NCI-H82 treated with DMSO at 0.1 percent for 48 hours (cell line): ENCODE data around the gene EYA2.
A peak's percentile ranks its signal among the peaks of the same experiment; 100 is the strongest.

Experiments used
- DNase-seq: peaks from one replicate; lab custom pipeline; 2025; ENCODE audit not compliant: unreplicated experiment; lab: John Stamatoyannopoulos, UW

Gene EYA2

DNA sequence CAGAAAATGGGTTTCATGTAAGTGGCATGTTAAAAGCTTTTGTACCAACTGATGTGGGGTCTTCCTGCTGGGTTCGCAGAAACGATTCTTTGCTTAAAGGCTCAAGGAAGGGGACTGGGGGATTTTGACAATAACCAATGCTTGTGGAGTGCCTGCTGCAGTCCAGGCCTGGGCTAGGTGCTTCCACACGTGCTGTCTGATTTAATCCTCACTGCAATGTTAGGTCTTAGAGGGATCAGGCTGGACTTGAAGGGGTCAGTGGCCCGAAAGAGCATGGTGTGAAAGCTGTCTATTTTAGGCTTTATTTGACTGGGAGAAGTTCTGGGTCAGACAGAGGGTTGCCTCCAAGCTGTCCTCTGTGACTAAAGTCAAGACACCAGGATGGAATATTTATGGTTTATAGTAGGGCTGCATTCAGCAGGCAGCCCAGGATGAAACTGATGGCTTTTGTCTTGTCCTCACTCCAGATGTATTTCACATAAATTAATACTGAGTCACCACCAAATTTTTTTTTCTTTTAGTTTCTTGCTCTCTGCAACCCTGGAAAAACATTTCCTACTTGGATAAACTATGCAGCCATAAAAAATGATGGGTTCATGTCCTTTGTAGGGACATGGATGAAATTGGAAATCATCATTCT lies 242.7 kb downstream of the EYA2 start:
- DNase-seq = peak; percentile 27

DNA sequence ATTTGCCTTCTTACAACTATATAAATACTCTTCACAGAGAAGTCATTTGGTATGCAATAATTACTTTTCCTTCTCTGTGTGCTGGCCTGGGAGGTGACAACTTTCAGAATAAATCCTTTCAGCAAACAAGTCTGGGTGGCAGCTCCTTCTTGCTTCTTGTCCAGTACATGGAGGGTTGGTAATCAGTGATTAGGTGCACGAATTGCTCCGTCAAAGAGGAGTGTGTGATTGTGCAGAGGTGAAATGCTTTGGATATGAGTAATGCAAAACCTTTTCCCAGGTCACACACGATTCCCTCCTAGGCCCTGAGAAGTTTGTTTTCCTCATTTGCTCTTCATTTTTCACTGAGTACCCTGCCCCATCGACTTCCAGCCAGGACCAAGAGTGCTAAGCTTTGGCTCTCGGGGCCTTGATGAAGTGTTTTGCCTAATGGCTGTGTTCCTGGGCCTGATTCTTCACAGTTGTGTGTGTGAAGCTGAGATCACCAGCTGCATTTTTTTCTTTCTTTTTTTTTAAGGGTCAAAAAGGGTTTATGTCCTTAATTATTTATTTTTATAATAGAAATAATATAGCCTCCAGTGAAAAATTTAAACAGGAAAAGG lies 245.4 kb downstream of the EYA2 start:
- no peak for DNase-seq

- DNase-seq = no peak
Measured at GRCh38 chr20:47141350-47141921, 246.8 kb downstream of the EYA2 start.

GRCh38 chr20:47141941-47142773 lies 247.5 kb downstream of the EYA2 start:
- DNase-seq = no peak

DNA sequence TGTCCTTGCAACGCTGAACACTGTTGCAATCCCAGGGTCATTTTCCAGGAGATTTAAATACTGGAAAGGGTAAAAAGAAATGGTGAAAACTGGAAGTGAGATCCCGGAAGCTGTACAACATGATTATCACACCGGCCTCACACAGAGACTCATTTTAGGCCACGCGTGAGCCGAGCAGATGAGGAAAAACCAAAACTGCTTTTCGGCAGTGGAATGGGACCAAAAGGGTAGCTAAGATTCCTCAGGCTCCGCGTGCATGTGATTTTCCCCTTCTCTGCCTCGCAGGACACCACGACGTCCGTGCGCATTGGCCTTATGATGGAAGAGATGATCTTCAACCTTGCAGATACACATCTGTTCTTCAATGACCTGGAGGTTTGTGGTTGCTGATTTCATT lies 248.1 kb downstream of the EYA2 start:
- no peak for DNase-seq

DNA sequence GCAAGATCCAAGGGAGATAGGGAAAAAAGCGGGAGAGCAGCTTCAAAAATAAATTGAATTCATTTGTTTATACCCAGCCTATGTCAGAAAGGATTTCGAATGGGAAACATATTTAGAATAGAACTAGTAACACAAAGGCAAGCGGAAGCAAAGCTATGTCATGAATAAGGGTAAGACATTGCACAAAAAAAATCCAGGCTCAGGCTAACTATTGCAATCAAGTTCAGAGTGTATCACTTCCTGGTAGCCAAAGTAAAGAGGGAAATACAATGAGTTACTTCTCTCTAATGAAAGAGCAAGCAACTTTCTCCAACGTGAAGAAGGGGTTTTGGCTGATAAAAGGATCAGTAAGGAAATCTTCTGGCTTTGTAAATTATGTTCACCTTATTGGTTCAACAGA lies 249.0 kb downstream of the EYA2 start:
- DNase-seq = no peak

GRCh38 chr20:47144463-47144862 lies 249.8 kb downstream of the EYA2 start:
- no peak for DNase-seq

- no peak for DNase-seq
Measured at GRCh38 chr20:47146686-47147085, 252.0 kb downstream of the EYA2 start.

GRCh38 chr20:47148059-47148458 lies 253.4 kb downstream of the EYA2 start:
- no peak for DNase-seq

DNA sequence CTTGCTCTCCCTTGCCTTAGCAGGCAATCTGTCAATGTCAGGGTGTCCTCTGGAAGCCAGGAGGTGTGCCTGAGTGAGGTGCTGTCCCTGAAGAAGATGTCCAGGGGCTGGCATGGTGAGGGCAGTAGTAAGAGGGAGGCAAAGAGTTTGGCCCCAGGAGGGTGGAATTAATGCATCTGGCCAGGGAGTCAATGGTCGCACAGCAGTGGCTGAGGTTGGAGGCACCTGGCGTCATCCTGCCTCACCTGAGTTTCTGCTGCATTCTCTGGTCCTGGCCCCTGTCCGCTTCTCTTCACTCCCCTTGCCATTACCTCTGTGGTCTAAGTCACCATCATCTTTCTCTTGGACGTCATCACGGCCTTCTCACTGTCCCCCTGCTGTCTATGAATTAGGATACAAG lies 255.3 kb downstream of the EYA2 start:
- no peak for DNase-seq

GRCh38 chr20:47150403-47151152 lies 255.9 kb downstream of the EYA2 start:
- DNase-seq = peak; percentile 80

GRCh38 chr20:47152068-47152467 lies 257.4 kb downstream of the EYA2 start:
- DNase-seq = no peak

- no peak for DNase-seq
Measured at GRCh38 chr20:47154089-47154488, 259.4 kb downstream of the EYA2 start.

- no peak for DNase-seq
Measured at GRCh38 chr20:47156301-47157137, 261.9 kb downstream of the EYA2 start.

DNA sequence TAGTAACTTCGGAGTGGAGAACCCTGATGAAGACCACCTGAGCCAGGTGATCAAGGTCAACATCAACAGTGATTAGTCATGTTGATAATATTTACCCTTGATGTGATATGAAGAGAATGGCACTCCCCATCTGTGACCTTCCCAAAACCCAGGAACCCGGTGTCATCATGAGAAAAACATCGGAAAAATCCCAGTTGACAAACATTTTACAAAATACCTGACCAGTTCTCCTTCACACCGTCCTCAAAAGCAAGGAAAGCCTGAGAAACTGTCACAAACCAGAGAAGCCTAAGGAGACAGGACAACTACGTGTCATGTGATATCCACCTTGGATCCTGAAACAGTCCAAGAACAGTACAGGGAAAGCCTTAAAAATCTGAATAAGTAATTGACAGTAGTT lies 264.5 kb downstream of the EYA2 start:
- DNase-seq = no peak

DNA sequence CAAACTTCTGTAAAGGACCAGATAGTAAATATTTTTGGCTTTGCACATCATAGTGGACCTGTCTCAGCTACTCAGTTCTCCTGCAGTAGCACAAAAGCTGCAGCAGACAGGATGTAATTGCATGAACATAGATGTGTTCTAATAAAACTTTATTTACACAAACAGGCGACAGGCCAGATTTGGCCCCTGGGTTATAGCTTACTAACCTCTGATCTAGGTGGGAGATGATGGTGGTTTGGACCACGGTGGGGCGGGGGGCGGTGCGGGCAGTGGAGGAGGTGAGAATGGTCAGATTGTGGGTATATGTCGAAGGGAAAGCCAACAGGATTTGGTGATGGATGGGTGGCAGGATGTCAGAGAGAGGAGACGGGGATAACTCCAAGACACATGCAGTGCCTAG lies 265.6 kb downstream of the EYA2 start:
- no peak for DNase-seq

- DNase-seq = no peak
Measured at GRCh38 chr20:47160992-47161391, 266.3 kb downstream of the EYA2 start.

GRCh38 chr20:47161411-47161810 lies 266.8 kb downstream of the EYA2 start:
- no peak for DNase-seq

DNA sequence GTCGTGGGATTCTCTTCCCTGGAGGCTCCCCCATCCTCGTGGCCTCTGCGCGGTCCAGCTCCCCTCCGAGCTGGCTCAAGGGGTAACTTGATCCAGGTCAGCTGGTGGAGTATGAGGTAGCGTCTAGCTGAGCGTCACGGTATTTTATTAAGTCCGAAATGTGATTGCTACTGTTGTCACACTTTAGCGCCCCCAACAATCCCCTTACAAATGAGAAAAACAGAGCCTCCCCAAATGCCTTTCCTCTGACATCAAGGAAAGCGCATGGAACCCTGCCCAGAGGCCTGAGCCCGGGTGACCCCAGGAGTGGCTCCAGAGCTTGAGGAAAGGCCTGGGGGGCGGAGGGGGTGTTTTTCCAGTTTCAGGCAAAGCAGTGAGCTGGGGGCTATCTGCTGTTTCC lies 269.5 kb downstream of the EYA2 start:
- no peak for DNase-seq

- DNase-seq = no peak
Measured at GRCh38 chr20:47165376-47165865, 270.8 kb downstream of the EYA2 start.
